ENCODE results near the gene KCNF1.

KCNF1 gene

DNA sequence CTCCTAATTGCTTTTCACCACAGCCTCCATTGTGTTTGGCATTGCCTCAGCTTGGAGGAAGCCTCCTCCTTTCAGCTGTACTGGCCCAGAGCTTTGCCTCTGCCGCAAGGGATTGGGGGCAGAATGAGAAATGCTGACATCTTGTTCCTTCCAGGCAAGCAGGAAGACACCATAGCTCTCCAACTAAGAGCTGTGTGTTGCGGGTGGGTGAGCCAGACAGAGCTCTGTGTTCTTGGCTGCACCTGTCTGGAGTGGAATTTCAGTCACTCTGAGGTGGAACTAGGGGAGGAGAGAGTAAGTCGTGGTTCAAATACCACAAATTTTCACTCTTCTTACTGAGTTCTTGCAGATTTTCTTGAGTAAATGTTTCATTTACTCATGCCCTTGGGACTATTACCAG is 36.6 kb upstream of the KCNF1 start:
- no peak for TF ChIP-seq CTCF (IDR thresholded peaks at IDR 0.05; ENCODE audit: low read depth, low read length, missing control alignments)
- DNase-seq (ENCODE audit: extremely low read depth, low read depth): no peak

GRCh38 chr2:10876394-10876793 is 35.3 kb upstream of the KCNF1 start:
- no peak overlapping the region for H3K4me3 ChIP-seq (replicated peaks; ENCODE audit: low read depth, low read length)
- DNase-seq (ENCODE audit: extremely low read depth, low read depth): no peak
- no peak for TF ChIP-seq CTCF (IDR thresholded peaks at IDR 0.05; ENCODE audit: low read depth, low read length, missing control alignments)

More for the DNA sequence above, 36.6 kb upstream of the KCNF1 start:
- no peak overlapping the region for H3K4me3 ChIP-seq (replicated peaks; ENCODE audit: low read depth, low read length)

DNA sequence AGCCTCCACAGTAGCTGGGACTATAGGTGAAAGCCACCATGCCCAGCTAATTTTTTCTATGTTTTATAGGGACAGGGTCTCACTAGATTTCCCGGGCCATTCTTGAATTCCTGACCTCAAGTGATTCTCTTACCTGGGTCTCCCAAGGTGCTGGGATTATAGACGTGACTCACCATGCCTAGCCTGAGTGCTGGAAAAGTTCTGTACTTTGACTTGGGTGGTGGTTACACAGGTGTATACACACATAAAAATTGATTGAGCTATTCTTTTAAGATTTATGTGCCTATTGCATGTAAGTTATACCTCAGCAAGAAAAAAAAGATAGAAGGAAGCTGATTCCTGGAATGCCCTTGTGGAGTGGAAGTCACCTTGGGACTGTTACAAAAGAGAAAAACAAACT is 34.8 kb upstream of the KCNF1 start:
- no peak overlapping the region for H3K4me3 ChIP-seq (replicated peaks; ENCODE audit: low read depth, low read length)
- no peak for TF ChIP-seq CTCF (IDR thresholded peaks at IDR 0.05; ENCODE audit: low read depth, low read length, missing control alignments)
- DNase-seq (ENCODE audit: extremely low read depth, low read depth): no peak

GRCh38 chr2:10877651-10878111 is 34.1 kb upstream of the KCNF1 start:
- TF ChIP-seq CTCF (IDR thresholded peaks at IDR 0.05; ENCODE audit: low read depth, low read length, missing control alignments): no peak
- H3K4me3 ChIP-seq (replicated peaks; ENCODE audit: low read depth, low read length): no peak overlapping the region
- no peak for DNase-seq (ENCODE audit: extremely low read depth, low read depth)

GRCh38 chr2:10878268-10878915 is 33.3 kb upstream of the KCNF1 start:
- DNase-seq (ENCODE audit: extremely low read depth, low read depth): no peak
- no peak overlapping the region for H3K4me3 ChIP-seq (replicated peaks; ENCODE audit: low read depth, low read length)
- no peak for TF ChIP-seq CTCF (IDR thresholded peaks at IDR 0.05; ENCODE audit: low read depth, low read length, missing control alignments)

DNA sequence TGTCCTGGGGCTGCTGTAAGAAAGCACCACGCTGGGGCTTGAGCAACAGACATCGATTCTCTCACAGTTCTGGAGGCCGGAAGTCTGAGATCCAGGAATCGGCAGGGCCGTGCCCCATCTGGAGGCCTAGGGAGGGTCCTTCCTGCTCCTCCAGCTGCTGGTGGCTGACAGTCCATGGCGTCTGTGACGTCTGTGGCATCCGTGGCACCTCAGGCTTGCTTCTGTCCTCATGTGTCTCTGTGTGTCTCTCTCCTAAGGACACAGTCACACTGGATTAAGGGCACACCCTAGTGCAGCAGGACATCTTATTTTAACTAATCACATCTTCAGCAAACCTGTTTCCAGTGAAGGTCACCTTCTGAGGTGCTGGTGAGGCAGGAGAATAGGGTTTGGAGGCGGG is 32.6 kb upstream of the KCNF1 start:
- TF ChIP-seq CTCF (IDR thresholded peaks at IDR 0.05; ENCODE audit: low read depth, low read length, missing control alignments): no peak
- no peak for DNase-seq (ENCODE audit: extremely low read depth, low read depth)
- H3K4me3 ChIP-seq (replicated peaks; ENCODE audit: low read depth, low read length): no peak overlapping the region
